IMR-90 (cell line): Measurements from ENCODE around the gene C19orf85. TPM values are rescaled to one million over a fixed set of nuclear protein-coding genes. Genes with fewer than 3 reads are reported as not detected.

Experiments used
- ATAC-seq: fragments of 200-7000 bp; cut with Tn5 transposase; 2 replicates; pipeline ENCODE4 v1.9.1; 2020; ENCODE audit warnings: low read depth, mild to moderate bottlenecking, moderate library complexity
- BruUV-seq: library from RNA; stranded (reverse); fragments of 400-500 nt; replicated peaks from 2 replicates; lab custom pipeline; 2021; lab: Mats Ljungman, UMichigan
- CTCF ChIA-PET: fragments of 300-600 bp; formaldehyde crosslinking; extraction: SDS; loops from one replicate; lab custom pipeline; 2021; ENCODE audit warnings: antibody characterized with exemption; lab: Yijun Ruan, JAX
- POLR2A ChIA-PET: fragments of 300-600 bp; sonication (Branson Sonifier 250); formaldehyde crosslinking; loops from one replicate; lab custom pipeline; 2022; ENCODE audit warnings: antibody characterized with exemption; ENCODE audit not compliant: unreplicated experiment; lab: Charles Lee
- DNase-seq: peaks from one replicate; pipeline ENCODE4 v3.0.0; 2013
- H2AFZ ChIP-seq: replicated peaks from 2 replicates; pipeline ENCODE3; 2013; ENCODE audit warnings: low read length, mild to moderate bottlenecking; ENCODE audit not compliant: poor library complexity
- H2AK5ac ChIP-seq: 2 replicates; pipeline ENCODE4 v1.6.1; 2013; ENCODE audit warnings: low read depth, low read length, inconsistent platforms
- H2AK9ac ChIP-seq: replicated peaks from 2 replicates; pipeline ENCODE3; 2013; ENCODE audit warnings: mild to moderate bottlenecking, low read depth, low read length, moderate library complexity; ENCODE audit not compliant: poor library complexity
- H2BK120ac ChIP-seq: 2 replicates; pipeline ENCODE4 v1.6.1; 2013; ENCODE audit warnings: low read depth, low read length, inconsistent platforms
- H2BK15ac ChIP-seq: 3 replicates; pipeline ENCODE4 v1.6.1; 2013; ENCODE audit warnings: low read depth, low read length, inconsistent platforms
- H2BK20ac ChIP-seq: 2 replicates; pipeline ENCODE4 v1.6.1; 2013; ENCODE audit warnings: low read depth, mild to moderate bottlenecking, inconsistent platforms, low read length, moderate library complexity
- H2BK5ac ChIP-seq: 2 replicates; pipeline ENCODE4 v1.6.1; 2013; ENCODE audit warnings: mild to moderate bottlenecking, low read depth, low read length, inconsistent platforms; ENCODE audit not compliant: poor library complexity, severe bottlenecking
- H3K14ac ChIP-seq: replicated peaks from 2 replicates; pipeline ENCODE4 v1.6.1; 2013; ENCODE audit warnings: low read depth, low read length, inconsistent platforms
- H3K18ac ChIP-seq: 2 replicates; pipeline ENCODE4 v1.6.1; 2013; ENCODE audit warnings: low read depth, low read length, control low read depth
- H3K23ac ChIP-seq: 2 replicates; pipeline ENCODE4 v1.6.1; 2013; ENCODE audit warnings: low read depth, low read length, inconsistent platforms
- H3K27ac ChIP-seq: 2 replicates; pipeline ENCODE4 v1.5.1; 2013; ENCODE audit warnings: mild to moderate bottlenecking, control low read depth, low read length; ENCODE audit not compliant: insufficient read depth
- H3K27me3 ChIP-seq: 2 replicates; pipeline ENCODE4 v1.6.1; 2013; ENCODE audit warnings: low read length; ENCODE audit not compliant: control insufficient read depth, insufficient read depth
- H3K36me3 ChIP-seq: 2 replicates; pipeline ENCODE4 v1.6.1; 2013; ENCODE audit warnings: low read length, mixed read lengths; ENCODE audit not compliant: control insufficient read depth, insufficient read depth
- H3K4ac ChIP-seq: 2 replicates; pipeline ENCODE4 v1.6.1; 2013; ENCODE audit warnings: low read depth, low read length, inconsistent platforms
- H3K4me1 ChIP-seq: 2 replicates; pipeline ENCODE4 v1.6.1; 2013; ENCODE audit warnings: low read length, mixed read lengths; ENCODE audit not compliant: control insufficient read depth, insufficient read depth
- H3K4me2 ChIP-seq: 2 replicates; pipeline ENCODE4 v1.6.1; 2013; ENCODE audit warnings: low read depth, mild to moderate bottlenecking, control low read depth, low read length, moderate library complexity
- H3K4me3 ChIP-seq: 2 replicates; pipeline ENCODE4 v1.5.1; 2013; ENCODE audit warnings: low read depth, mild to moderate bottlenecking, control low read depth, low read length, moderate library complexity; ENCODE audit not compliant: insufficient read depth
- H3K56ac ChIP-seq: 2 replicates; pipeline ENCODE4 v1.6.1; 2013; ENCODE audit warnings: low read length, inconsistent platforms; ENCODE audit not compliant: insufficient read depth; ENCODE audit errors: extremely low read depth
- H3K79me1 ChIP-seq, 2 experiments: 2 replicates each; pipeline ENCODE4 v1.6.1; 2013; ENCODE audit warnings: low read length in 2 of 2, inconsistent platforms in 1 of 2, low read depth in 1 of 2
- H3K9ac ChIP-seq: 2 replicates; pipeline ENCODE4 v1.6.1; 2013; ENCODE audit warnings: low read depth, low read length, control low read depth
- H3K9me1 ChIP-seq: 2 replicates; pipeline ENCODE4 v1.6.1; 2013; ENCODE audit warnings: low read length, inconsistent platforms; ENCODE audit not compliant: insufficient read depth
- H3K9me3 ChIP-seq: 2 replicates; pipeline ENCODE4 v1.6.1; 2013; ENCODE audit warnings: low read length; ENCODE audit not compliant: control insufficient read depth, insufficient read depth
- H4K20me1 ChIP-seq: 2 replicates; pipeline ENCODE4 v1.6.1; 2013; ENCODE audit warnings: low read length, inconsistent platforms; ENCODE audit not compliant: insufficient read depth
- H4K5ac ChIP-seq: 2 replicates; pipeline ENCODE4 v1.6.1; 2013; ENCODE audit warnings: mild to moderate bottlenecking, low read depth, low read length, control low read depth
- H4K8ac ChIP-seq, 2 experiments: 2 replicates each; pipeline ENCODE4 v1.6.1; 2013; ENCODE audit warnings: low read depth in 2 of 2, low read length in 2 of 2, control low read depth in 1 of 2, inconsistent platforms in 1 of 2
- H4K91ac ChIP-seq: 2 replicates; pipeline ENCODE4 v1.6.1; 2013; ENCODE audit warnings: low read depth, low read length, inconsistent platforms; ENCODE audit not compliant: insufficient read depth
- WGBS, 2 experiments: methylation state at CpG; one replicate each; pipeline versions ENCODE4 v1.1.5 to v1.1.7; 2013; ENCODE audit warnings: missing lambda C conversion rate in 2 of 2; ENCODE audit not compliant: insufficient read length in 1 of 2; ENCODE audit errors: extremely low coverage in 2 of 2; 5-methylcytosine and 5-hydroxymethylcytosine counted together
- dilution Hi-C: fragments of 300-500 bp; cut with HindIII; formaldehyde crosslinking; loops from one replicate; pipeline ENCODE4 v1.14.3; 2018; ENCODE audit warnings: low sequenced_read_pairs; ENCODE audit not compliant: unreplicated experiment
- in situ Hi-C: fragments of 300-500 bp; cut with MboI; formaldehyde crosslinking; loops from 3 replicates; pipeline ENCODE4 v1.14.3; 2019; ENCODE audit warnings: low sequenced_read_pairs, inconsistent platforms, mixed read lengths
- intact Hi-C: fragments of 100-400 bp; cut with micrococcal nuclease; formaldehyde crosslinking; loops from 2 replicates; pipeline ENCODE4 v1.10.0; 2022
- polyA plus RNA-seq, 3 experiments: library from polyadenylated mRNA; depleted of rRNA; stranded (reverse); fragments of >200 nt; gene quantifications; 2 replicates each; pipeline ENCODE4 v1.2.3, GENCODE V29; 2012; ENCODE audit warnings: low replicate concordance in 1 of 3
- total RNA-seq: library from RNA; depleted of rRNA; stranded (reverse); fragments of >200 nt; gene quantifications from 2 replicates; pipeline ENCODE4 v1.2.3, GENCODE V29; 2012
- TF ChIP-seq, protein P1 (sequence below): conservative IDR thresholded peaks from 2 replicates; pipeline ENCODE4 v1.5.1; 2012; ENCODE audit warnings: mild to moderate bottlenecking, low read depth, low read length, improper control_type of control experiment

C19orf85 gene
- total and polyA plus RNA-seq, 2 of the 4 experiments (the other 2 are of a cell fraction), result not detected

DNA sequence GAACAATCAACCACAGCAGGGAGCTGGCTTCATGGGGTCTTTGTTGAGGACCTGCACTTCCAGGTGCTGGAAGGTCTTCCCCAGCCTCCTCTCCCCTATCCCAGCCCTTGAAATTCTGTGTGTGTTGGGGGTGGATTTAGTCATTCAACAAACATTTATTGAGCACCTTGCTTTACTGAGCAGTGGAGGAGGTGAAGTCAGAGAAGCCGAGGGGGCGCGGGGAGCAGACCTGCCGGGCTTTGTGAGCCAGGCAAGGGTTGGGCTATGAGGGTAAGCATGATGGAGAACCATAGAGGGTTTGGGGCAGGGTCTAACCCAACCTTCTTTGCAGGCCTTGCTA is 3.5 kb upstream of the C19orf85 start:
- Histone ChIP-seq H2AK5ac (peak overlapping the region; percentile 24; the same call in 1 of the 2 replicates), H3K18ac (no peak overlapping the region), H3K4ac (peak overlapping the region; percentile 25; the same call in 1 of the 2 replicates), H2BK20ac (no peak overlapping the region), H3K23ac (no peak overlapping the region), H4K91ac (peak overlapping the region; percentile 23; the same call in 1 of the 2 replicates), H2BK120ac (0 out of 2 replicates have a peak overlapping the region, but pooled peaks have one; percentile 55), H3K9me3 (no peaks in the 10 kb centered on the region), H2AFZ (peak overlapping the region; percentile 97), H2BK15ac (0 out of 3 replicates have a peak overlapping the region, but pooled peaks have one; percentile 36), H2AK9ac (peak overlapping the region; percentile 95), H3K27ac (no peak overlapping the region), H4K5ac (peak overlapping the region; percentile 65; the same call in 1 of the 2 replicates), H3K4me1 (peaks cover 8% of the 10 kb centered on the region), H3K4me3 (no peak overlapping the region), H3K14ac (peak overlapping the region; percentile 64; the same call in 1 of the 2 replicates), H3K27me3 (no peaks in the 10 kb centered on the region), H3K79me1 (no peaks in the 10 kb centered on the region), H4K20me1 (no peaks in the 10 kb centered on the region), H3K4me2 (peak overlapping the region; percentile 80), H3K9ac (no peak overlapping the region), H3K36me3 (no peaks in the 10 kb centered on the region), H3K9me1 (no peaks in the 10 kb centered on the region; the same call in 1 of the 2 replicates), H4K8ac (peak overlapping the region; percentile 47 to 86; a peak in 3 of 4 replicates), H3K56ac (no peak overlapping the region), H2BK5ac (no peak overlapping the region)
- dilution Hi-C loops, result no loop called here
- no peak for ATAC-seq
- no CpG with 5 or more reads among the region's 4 CpGs for WGBS, 2 experiments
- in situ Hi-C loops, result no loop called here
- intact Hi-C loops, result no loop called here
- ChIA-PET POLR2A (interaction anchor here (0.6 kb wide), 1 partner anchor 57 kb away, joined by 4 read pairs; no protein-coding TSS in a partner anchor), CTCF (interaction anchor here (1.2 to 2.6 kb wide), 6 partner anchors 9 to 44 kb away, joined by 3 to 24 read pairs (median 5); partner anchors contain the start of gene ZNF628)
- no peak for DNase-seq
- TF ChIP-seq, protein P1, sequence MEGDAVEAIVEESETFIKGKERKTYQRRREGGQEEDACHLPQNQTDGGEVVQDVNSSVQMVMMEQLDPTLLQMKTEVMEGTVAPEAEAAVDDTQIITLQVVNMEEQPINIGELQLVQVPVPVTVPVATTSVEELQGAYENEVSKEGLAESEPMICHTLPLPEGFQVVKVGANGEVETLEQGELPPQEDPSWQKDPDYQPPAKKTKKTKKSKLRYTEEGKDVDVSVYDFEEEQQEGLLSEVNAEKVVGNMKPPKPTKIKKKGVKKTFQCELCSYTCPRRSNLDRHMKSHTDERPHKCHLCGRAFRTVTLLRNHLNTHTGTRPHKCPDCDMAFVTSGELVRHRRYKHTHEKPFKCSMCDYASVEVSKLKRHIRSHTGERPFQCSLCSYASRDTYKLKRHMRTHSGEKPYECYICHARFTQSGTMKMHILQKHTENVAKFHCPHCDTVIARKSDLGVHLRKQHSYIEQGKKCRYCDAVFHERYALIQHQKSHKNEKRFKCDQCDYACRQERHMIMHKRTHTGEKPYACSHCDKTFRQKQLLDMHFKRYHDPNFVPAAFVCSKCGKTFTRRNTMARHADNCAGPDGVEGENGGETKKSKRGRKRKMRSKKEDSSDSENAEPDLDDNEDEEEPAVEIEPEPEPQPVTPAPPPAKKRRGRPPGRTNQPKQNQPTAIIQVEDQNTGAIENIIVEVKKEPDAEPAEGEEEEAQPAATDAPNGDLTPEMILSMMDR, result no peak
- no TSS peak for BruUV-seq
